B cell (primary cell): ENCODE data around the gene NDUFS4. TPM values are rescaled to one million over a fixed set of nuclear protein-coding genes. Genes with fewer than 3 reads are reported as not detected.

Experiments
- ATAC-seq: fragments of 200-7000 bp; cut with Tn5 transposase; one replicate; pipeline ENCODE4 v1.10.0; 2021; ENCODE audit warnings: low read depth, mild to moderate bottlenecking, moderate number of reproducible peaks, moderate library complexity
- CTCF ChIA-PET: fragments of 350-600 bp; sonication (Branson Sonifier 250); formaldehyde crosslinking; loops from one replicate; lab custom pipeline; 2021; ENCODE audit warnings: antibody characterized with exemption, inconsistent platforms; lab: Charles Lee
- POLR2A ChIA-PET: fragments of 350-600 bp; sonication (Branson Sonifier 250); formaldehyde crosslinking; loops from one replicate; lab custom pipeline; 2021; ENCODE audit warnings: antibody characterized with exemption; lab: Charles Lee
- DNase-seq: peaks from one replicate; pipeline ENCODE4 v3.0.0; 2013
- H2AFZ ChIP-seq: 2 replicates; pipeline ENCODE4 v1.6.1; 2012; ENCODE audit warnings: mild to moderate bottlenecking, low read depth, low read length; ENCODE audit not compliant: insufficient read depth, poor library complexity, severe bottlenecking
- H3K27ac ChIP-seq, 2 donors: 1 replicate in 1 of 2; 2 replicates in 1 of 2; pipeline ENCODE4 v1.5.1; 2012 to 2013; ENCODE audit warnings: low read length in 2 of 2, mild to moderate bottlenecking in 2 of 2, moderate library complexity in 1 of 2
- H3K27me3 ChIP-seq, 4 experiments: fragments of 200-600 bp in 1 of 4; sonication (generic) in 1 of 4; replicated peaks in 1 of 4; 1 replicate in 2 of 4; 2 replicates in 2 of 4; pipeline versions ENCODE4 v1.6.1 to v1.7.0; 2013 to 2016; ENCODE audit warnings: low read length in 3 of 4, mild to moderate bottlenecking in 2 of 4, mixed read lengths in 1 of 4, moderate library complexity in 1 of 4; ENCODE audit not compliant: insufficient read depth in 4 of 4, control insufficient read depth in 3 of 4; ENCODE audit errors: control extremely low read depth in 1 of 4
- H3K36me3 ChIP-seq, 2 experiments: replicated peaks in 1 of 2; 1 replicate in 1 of 2; 2 replicates in 1 of 2; pipeline versions ENCODE4 v1.6.1 to v1.7.1; 2013; ENCODE audit warnings: low read length in 1 of 2; ENCODE audit not compliant: insufficient read depth in 2 of 2, control insufficient read depth in 1 of 2; ENCODE audit errors: control extremely low read depth in 1 of 2, extremely low read depth in 1 of 2
- H3K4me1 ChIP-seq, 2 donors: fragments of 200-600 bp in 1 of 2; sonication (generic) in 1 of 2; 1 replicate in 1 of 2; 2 replicates in 1 of 2; pipeline versions ENCODE4 v1.5.1 to v1.6.1; 2013 to 2017; ENCODE audit warnings: low read length in 2 of 2; ENCODE audit not compliant: control insufficient read depth in 2 of 2, insufficient read depth in 2 of 2
- H3K4me2 ChIP-seq: replicated peaks from 2 replicates; pipeline ENCODE3; 2012; ENCODE audit warnings: mild to moderate bottlenecking, low read depth, low read length; ENCODE audit not compliant: poor library complexity, severe bottlenecking
- H3K4me3 ChIP-seq, 5 experiments: fragments of 200-600 bp in 1 of 5; sonication (generic) in 1 of 5; 1 replicate in 3 of 5; 2 replicates in 2 of 5; pipeline versions ENCODE4 v1.5.1 to v1.7.0; 2011 to 2016; ENCODE audit warnings: low read length in 4 of 5, mild to moderate bottlenecking in 4 of 5, low read depth in 2 of 5, control low read depth in 1 of 5, moderate library complexity in 1 of 5; ENCODE audit not compliant: insufficient read depth in 1 of 5; ENCODE audit errors: control extremely low read depth in 1 of 5, extremely low read depth in 1 of 5
- H3K79me2 ChIP-seq: fragments of 200-600 bp; sonication (generic); one replicate; pipeline ENCODE4 v1.6.0; 2016; ENCODE audit warnings: low read length; ENCODE audit not compliant: control insufficient read depth, insufficient read depth
- H3K9ac ChIP-seq: fragments of 200-600 bp; sonication (generic); 2 replicates; pipeline ENCODE4 v1.6.1; 2017; ENCODE audit warnings: mild to moderate bottlenecking, low read length, moderate library complexity
- H3K9me3 ChIP-seq, 3 donors: one replicate each; pipeline versions ENCODE4 v1.6.1 to v1.7.1; 2013; ENCODE audit warnings: low read length in 2 of 3; ENCODE audit not compliant: control insufficient read depth in 2 of 3, insufficient read depth in 1 of 3; ENCODE audit errors: control extremely low read depth in 1 of 3
- H4K20me1 ChIP-seq: 2 replicates; pipeline ENCODE4 v1.6.0; 2012; ENCODE audit warnings: mild to moderate bottlenecking, low read length; ENCODE audit not compliant: insufficient read depth, control insufficient read depth, poor library complexity, severe bottlenecking
- H3K27ac Mint-ChIP-seq: one replicate; pipeline ENCODE4 v1.8.0; 2021; ENCODE audit warnings: mixed read lengths
- H3K27me3 Mint-ChIP-seq: one replicate; pipeline ENCODE4 v1.8.0; 2021; ENCODE audit warnings: mixed read lengths
- H3K4me1 Mint-ChIP-seq: one replicate; pipeline ENCODE4 v1.8.0; 2021; ENCODE audit warnings: mixed read lengths
- H3K4me3 Mint-ChIP-seq: one replicate; pipeline ENCODE4 v1.8.0; 2021; ENCODE audit warnings: mixed read lengths
- H3K9me3 Mint-ChIP-seq: one replicate; pipeline ENCODE4 v1.8.0; 2022; ENCODE audit warnings: mixed read lengths; ENCODE audit not compliant: insufficient read depth
- EZH2 ChIP-seq: IDR thresholded peaks from 2 replicates; pipeline ENCODE4 v1.6.1; 2012; ENCODE audit warnings: borderline replicate concordance, low read depth, mild to moderate bottlenecking, moderate library complexity, low read length; ENCODE audit not compliant: insufficient read depth, poor library complexity, severe bottlenecking
- WGBS: methylation state at CpG from one replicate; pipeline ENCODE4 v1.1.5; 2013; ENCODE audit warnings: missing lambda C conversion rate; ENCODE audit not compliant: insufficient coverage; 5-methylcytosine and 5-hydroxymethylcytosine counted together
- intact Hi-C: fragments of 100-400 bp; cut with micrococcal nuclease; formaldehyde crosslinking; loops from one replicate; pipeline ENCODE4 v1.10.0; 2022
- polyA plus RNA-seq: library from polyadenylated mRNA; depleted of rRNA; stranded (reverse); fragments of >200 nt; gene quantifications from 2 replicates; pipeline ENCODE4 v1.2.3, GENCODE V29; 2012
- total RNA-seq, 2 donors: library from RNA; stranded (reverse); fragments of 120-200 nt in 1 of 2; gene quantifications; 1 replicate in 1 of 2; 2 replicates in 1 of 2; pipeline versions ENCODE4 v1.2.3 to v1.2.4, GENCODE V29; 2013 to 2022
- TF ChIP-seq, protein P1 (sequence below): fragments of 200-600 bp; IDR thresholded peaks from one replicate; pipeline ENCODE4 v1.8.0; 2022; ENCODE audit warnings: antibody characterized with exemption, mild to moderate bottlenecking

NDUFS4 gene
- total and polyA plus RNA-seq, 2 donors (not counting 1 experiment from before 2014, with no cell fraction given) = 24.0 to 29.0 TPM

DNA sequence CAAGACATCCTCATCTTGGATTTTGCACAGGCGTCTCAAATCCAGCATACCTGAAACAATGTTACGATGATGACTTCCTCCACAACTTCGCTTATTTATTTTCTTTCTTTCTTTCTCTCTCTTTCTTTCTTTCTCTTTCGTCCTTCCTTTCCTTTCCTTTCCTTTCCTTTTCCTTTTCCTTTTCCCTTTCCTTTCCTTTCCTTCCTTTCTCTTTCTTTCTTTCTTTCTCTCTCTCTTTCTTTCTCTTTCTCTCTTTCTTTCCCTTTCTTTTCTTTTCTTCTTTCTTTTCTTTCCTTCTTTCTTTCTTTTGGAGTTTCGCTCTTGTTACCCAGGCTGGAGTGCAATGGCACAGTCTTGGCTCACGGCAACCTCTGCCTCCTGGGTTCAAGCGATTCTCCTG, 20.1 kb downstream of the NDUFS4 start:
- POLR2A ChIA-PET = no interaction called here
- H3K36me3 ChIP-seq = peaks cover 0 to 3% of the 10 kb centered on the region in 2 experiments

DNA sequence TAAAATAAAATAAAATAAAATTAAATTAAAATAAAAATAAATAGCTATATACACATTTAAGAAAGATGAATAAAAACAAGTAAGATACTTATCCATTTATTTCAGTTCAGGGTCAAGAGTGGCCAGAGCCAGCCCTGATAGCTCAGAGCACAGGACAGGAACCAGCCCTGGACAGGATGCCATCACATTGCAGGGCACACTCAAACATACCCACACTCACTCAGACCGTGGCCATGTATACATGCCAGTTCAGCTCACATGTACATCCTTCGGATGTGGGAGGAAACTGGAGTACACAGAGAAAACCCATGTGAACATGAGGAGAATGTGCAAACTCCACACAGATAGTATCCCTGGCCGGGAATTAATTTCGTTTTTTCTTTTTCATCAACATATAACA, 21.8 kb downstream of the NDUFS4 start:
- no peak overlapping the region for H3K4me3 ChIP-seq
- no peak overlapping the region for H3K4me2 ChIP-seq
- DNase-seq (no peak), ATAC-seq (no peak)
- no peak overlapping the region for H2AFZ ChIP-seq
- 100% methylated on average over 1 of the region's 4 CpGs for WGBS
- no peak overlapping the region for H3K4me3 Mint-ChIP-seq
- no peaks in the 10 kb centered on the region for H3K27me3 ChIP-seq
- TF ChIP-seq, protein P1, sequence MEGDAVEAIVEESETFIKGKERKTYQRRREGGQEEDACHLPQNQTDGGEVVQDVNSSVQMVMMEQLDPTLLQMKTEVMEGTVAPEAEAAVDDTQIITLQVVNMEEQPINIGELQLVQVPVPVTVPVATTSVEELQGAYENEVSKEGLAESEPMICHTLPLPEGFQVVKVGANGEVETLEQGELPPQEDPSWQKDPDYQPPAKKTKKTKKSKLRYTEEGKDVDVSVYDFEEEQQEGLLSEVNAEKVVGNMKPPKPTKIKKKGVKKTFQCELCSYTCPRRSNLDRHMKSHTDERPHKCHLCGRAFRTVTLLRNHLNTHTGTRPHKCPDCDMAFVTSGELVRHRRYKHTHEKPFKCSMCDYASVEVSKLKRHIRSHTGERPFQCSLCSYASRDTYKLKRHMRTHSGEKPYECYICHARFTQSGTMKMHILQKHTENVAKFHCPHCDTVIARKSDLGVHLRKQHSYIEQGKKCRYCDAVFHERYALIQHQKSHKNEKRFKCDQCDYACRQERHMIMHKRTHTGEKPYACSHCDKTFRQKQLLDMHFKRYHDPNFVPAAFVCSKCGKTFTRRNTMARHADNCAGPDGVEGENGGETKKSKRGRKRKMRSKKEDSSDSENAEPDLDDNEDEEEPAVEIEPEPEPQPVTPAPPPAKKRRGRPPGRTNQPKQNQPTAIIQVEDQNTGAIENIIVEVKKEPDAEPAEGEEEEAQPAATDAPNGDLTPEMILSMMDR = no peak
- no peak for TF ChIP-seq EZH2
- no peaks in the 10 kb centered on the region for H3K9me3 Mint-ChIP-seq
- H4K20me1 ChIP-seq = peaks cover 4% of the 10 kb centered on the region
- peaks cover 25% of the 10 kb centered on the region for H3K4me1 Mint-ChIP-seq
- H3K4me1 ChIP-seq = no peaks in the 10 kb centered on the region
- H3K36me3 ChIP-seq = no peaks in the 10 kb centered on the region
- no peak overlapping the region for H3K27ac Mint-ChIP-seq
- H3K9me3 ChIP-seq = no peaks in the 10 kb centered on the region
- H3K27ac ChIP-seq = no peak overlapping the region
- intact Hi-C loops = no loop called here
- CTCF ChIA-PET = no interaction called here
- POLR2A ChIA-PET = no interaction called here
- no peak overlapping the region for H3K9ac ChIP-seq
- H3K79me2 ChIP-seq = peaks cover 84% of the 10 kb centered on the region
- no peaks in the 10 kb centered on the region for H3K27me3 Mint-ChIP-seq

More for the DNA sequence above, 20.1 kb downstream of the NDUFS4 start:
- WGBS = 96% methylated on average over 7 of the region's 7 CpGs
- DNase-seq = no peak
- H3K27ac Mint-ChIP-seq = no peak overlapping the region
- no peak overlapping the region for H3K9ac ChIP-seq
- no peak overlapping the region for H3K27ac ChIP-seq
- no peaks in the 10 kb centered on the region for H3K27me3 Mint-ChIP-seq
- H3K9me3 ChIP-seq = no peaks in the 10 kb centered on the region
- no peak for ATAC-seq
- no peak overlapping the region for H3K4me2 ChIP-seq
- peaks cover 87% of the 10 kb centered on the region for H3K79me2 ChIP-seq
- no peaks in the 10 kb centered on the region for H3K9me3 Mint-ChIP-seq
- H2AFZ ChIP-seq = no peak overlapping the region
- no peaks in the 10 kb centered on the region for H3K27me3 ChIP-seq
- CTCF ChIA-PET = no interaction called here
- peaks cover 34% of the 10 kb centered on the region for H3K4me1 Mint-ChIP-seq
- intact Hi-C loops = no loop called here
- H4K20me1 ChIP-seq = peaks cover 12% of the 10 kb centered on the region
- no peak overlapping the region for H3K4me3 ChIP-seq
- H3K4me3 Mint-ChIP-seq = no peak overlapping the region
- no peaks in the 10 kb centered on the region for H3K4me1 ChIP-seq
- TF ChIP-seq EZH2 = no peak
- TF ChIP-seq, protein P1 = no peak
